GM19395 (cell line): Measurements from ENCODE around the gene MAPKAPK2.

ENCODE experiments used
- ATAC-seq: cut with Tn5 transposase; IDR thresholded peaks from one replicate; pipeline ENCODE4 v1.9.1; 2021; ENCODE audit warnings: mild to moderate bottlenecking, moderate library complexity; ENCODE audit not compliant: unreplicated experiment

MAPKAPK2 gene

DNA sequence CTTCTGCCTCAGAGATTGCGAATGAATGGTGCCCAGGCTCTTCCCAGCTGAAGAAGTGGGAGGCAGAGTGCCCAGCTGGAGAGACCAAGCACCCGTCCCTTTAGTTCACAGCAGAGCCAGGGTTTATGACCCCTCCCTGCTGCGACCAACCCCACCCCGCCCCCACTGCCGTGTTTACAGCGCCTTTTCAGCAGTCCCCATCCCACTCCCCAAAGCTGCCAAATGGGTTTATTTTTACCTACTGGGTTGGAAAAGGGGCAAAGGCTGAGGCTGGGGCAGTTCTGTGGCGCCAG, 25.8 kb upstream of the MAPKAPK2 start:
- ATAC-seq = no peak

DNA sequence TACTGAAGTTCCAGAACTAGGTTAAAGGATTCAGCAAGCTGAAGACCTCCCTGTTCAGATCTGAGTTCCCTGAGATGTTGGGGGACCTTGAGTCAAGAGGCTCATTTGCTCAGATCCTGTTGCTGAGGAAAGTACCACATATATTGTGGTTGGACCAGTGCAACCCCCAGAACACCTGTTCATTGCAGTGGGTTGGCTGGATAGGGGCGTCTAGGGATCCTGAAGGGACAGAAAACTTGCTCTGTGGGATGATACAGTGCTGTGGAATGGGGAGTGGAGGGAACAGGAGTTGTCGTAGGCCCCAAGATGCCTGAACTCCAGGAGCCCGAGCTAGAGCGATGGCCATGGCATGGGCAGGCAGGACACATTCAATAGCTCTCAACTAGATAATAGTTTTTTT, 24.6 kb upstream of the MAPKAPK2 start:
- no peak for ATAC-seq

DNA sequence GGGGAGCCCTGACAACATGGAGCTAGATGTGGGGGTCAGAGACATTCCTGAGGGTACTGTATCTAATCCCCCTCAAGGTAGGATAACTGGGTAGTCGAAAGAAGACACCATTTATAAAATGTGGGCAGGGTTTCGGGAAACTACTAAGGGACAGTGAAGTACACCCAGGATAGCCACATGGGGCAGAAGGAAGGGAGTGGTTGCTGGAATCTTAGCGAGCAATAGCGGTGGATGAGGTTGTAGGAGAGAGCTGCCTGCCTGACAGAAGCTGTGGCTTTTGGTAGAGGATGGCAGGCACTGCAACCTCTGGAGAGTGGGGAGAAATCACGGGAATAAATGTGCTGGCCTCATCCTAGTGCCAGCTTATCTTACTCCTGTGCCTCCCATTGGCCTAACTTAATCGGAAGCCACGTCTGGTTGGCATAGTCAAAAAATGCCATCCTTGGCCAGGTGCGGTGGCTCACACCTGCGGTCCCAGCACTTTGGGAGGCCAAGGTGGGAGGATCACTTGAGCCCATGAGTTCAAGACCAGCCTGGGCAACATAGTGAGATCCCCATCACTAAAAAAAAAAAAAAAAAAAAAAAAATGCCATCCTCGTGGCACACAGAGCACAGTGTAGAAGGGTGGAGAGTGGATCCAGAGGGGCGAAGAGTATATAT, 23.4 kb upstream of the MAPKAPK2 start:
- ATAC-seq = no peak

DNA sequence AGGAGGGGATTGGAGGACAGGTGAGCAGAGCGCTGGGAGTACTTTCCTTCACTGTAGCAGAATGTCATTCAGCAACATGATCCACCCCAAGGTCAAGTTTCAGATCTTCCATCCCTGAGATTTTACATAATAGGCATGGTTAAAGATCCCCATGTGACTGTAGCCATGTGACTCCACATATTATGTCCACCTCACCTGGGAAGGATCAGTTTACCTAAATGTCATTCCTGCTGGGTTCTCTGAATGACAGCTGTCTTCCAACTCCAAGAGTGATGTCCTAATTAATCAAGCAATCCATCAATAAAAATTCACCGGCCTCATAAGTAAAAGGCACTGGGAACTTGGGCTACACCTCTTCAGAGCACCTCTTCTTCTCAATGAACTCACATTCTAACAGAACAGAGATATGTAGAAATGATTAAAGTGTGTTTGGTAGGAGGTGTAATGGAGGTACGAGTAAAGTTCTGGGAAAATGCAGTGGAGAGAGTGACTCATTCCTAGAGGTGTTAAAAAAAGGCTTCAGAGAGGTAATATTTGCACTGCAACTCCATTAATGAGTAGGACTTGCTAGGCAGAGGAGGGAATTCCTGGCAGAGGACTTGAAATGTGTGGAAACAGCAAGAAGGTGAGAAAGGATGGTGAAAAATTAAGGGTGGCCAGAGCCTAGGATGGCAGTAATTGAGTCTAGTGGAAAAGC, 22.2 kb upstream of the MAPKAPK2 start:
- ATAC-seq = no peak

DNA sequence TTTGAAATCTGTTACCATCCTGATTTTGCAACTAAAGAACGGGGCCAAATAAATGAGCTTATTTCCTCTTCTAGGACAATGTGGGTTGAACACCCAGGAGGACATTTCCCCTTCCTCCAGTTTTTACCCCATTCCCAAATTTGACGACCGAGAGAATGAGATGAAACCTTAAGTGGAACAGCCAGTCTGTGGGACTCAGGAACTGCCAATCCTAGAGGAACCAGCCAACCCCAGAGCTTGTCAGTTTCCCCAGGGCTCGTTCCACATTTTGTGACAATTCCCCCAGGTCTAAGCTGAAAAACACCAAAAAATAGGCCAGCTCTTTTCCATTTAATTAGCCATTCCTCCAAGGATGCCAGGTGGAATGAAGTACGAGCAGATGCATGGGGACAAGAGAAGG, 21.3 kb upstream of the MAPKAPK2 start:
- ATAC-seq = no peak

DNA sequence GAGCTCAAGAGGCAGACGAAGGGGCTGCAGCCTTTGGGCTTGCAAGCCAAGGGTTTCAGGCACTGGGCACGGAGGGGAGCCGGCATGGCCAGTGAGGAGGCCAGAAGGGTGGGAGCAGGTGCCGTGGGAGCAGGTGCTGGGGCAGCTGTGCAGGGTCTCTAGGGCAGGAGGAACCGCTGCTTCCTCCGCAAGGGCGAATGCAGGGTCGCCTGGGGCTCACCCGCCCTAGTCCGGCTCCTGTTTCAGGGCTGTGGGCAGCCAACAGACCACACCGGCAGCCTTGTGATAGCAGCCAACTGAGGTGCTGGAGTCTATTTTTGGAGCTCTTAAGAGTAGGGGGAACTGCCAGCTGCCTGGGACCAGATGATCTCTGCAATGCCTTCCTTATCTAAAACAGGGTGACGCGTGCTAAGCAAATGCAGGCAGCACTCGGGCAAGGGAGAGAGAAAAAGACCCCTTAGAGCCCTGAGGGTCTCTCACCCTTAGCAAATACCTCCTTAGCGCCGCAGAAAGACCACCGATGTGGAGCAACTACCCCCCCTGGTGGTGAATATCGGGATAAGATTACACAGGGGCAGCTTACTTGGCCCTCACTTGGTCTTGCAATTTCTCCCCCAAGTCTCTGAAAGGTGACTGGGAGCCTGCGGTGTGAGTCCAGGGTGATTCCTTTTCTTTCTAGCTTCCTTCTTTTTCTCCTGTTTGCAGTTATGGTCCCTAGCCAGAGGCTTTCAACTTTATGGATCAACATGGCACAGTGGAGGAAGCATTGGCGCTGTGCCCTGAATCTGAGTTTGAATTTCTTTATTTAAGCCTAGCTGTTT, 20.7 kb upstream of the MAPKAPK2 start:
- peak; percentile 76 for ATAC-seq

DNA sequence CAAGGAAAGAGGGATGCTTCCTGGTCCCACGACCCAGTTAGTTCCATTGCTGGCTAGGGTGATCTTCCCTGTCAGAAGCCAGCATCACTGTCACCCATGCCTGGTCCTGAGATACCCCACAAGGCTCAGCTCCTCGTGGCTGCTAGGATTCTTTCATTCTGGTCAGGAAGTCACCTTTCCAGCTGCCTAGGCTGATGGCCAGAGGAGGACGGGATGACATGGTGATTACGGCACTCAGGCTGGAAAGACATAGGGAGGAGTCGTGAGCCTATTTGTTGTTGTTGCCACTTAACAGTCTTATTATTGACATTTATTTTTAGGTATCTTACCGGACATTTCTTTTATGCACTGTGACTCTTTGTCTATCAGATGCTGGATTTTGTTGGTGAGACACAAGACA, 20.0 kb upstream of the MAPKAPK2 start:
- no peak for ATAC-seq

DNA sequence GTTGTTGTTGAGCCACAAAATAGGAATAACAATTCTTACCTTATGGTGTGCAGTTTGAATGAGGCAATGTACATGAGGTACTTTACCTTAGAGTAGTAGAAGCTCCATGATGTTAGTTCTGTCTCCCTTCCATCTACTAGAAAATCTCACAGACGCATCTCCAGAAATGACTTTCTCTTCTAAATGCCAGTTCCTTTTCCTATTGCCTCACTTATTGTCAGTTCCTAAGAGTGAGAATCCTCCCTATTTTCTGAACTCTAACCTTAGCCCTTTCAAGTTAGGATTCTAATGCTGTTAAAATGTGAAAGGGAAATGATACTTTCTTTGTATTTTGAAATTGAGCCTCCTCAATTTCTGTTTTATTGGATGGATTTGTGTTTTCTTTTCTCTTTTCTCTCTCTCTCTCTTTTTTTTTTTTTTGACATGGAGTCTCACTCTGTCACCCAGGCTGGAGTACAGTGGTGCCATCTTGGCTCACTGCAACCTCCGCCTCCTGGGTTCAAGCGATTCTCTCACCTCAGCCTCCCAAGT, 18.6 kb upstream of the MAPKAPK2 start:
- ATAC-seq = no peak

DNA sequence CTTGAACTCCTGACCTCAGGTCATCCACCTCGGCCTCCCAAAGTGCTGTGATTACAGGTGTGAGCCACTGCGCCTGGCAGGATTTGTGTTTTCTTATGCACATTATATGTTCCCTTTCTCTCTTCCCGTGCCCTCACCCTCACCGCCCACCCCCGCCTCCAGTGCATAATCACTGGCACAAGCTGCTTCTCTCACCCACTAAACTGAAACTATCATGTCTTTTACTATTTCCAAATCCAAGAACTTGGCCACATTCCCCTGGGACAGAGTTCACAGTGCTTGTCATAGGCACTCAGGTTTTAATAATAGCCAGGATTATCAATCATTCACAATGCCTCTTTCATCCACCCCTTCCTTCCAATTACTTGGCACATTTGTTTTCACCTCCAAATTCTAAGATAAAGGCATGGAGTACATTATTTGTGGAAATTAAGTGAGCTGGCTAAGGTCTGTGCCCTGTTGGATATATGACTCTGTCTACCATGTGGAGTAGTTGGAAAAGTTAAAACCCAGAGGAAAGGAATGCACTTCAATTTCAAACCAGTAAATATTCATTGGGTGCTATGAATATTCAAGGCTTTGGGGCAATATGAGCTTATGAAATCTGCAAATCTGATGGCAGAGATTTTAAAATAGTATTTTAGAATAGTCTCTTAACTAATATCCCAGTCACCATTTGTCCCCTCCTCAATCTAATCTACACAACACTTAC, 17.6 kb upstream of the MAPKAPK2 start:
- ATAC-seq = no peak

DNA sequence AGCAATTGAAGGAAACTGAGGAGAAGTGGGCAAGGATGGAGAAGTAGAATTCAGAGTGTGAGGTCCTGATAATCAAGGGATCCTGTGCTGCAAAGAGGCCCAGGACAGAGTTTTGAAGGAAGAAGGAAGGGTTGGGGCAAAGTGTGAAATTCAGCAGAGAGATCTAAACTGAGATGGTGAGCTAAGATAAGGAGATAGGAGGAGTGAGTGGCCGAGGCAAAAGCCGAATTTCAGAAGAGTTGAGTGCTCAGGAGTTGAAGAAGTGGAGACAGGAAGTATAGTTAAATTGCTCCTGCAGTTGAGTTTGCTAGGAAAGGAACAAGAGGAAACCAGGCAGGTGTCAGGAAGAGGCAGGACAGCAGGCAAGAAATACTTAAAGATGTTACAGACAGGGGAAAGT, 16.4 kb upstream of the MAPKAPK2 start:
- no peak for ATAC-seq

DNA sequence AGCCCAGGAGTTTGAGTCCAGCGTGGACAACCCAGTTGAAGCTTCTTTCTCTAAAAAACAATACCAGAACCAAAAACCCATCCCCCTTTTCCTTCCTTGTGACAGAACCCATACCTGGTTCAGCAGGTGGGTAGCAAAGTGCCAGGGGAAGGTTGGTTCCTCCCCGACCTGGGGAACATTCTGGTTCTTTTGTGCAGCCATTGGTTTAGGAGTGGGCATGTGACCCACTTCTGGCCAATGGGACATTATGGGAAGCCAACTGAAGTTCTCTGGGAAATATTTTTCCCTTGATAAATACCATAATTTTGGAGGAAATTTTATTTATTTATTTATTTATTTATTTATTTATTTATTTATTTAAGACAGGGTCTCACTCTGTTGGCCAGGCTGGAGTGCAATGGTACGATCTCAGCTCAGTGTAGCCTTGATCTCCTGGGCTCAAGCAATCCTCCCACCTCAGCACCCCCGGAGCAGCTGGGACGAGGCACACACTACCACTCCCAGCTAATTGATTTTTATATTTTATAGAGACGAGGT, 15.8 kb upstream of the MAPKAPK2 start:
- no peak for ATAC-seq

DNA sequence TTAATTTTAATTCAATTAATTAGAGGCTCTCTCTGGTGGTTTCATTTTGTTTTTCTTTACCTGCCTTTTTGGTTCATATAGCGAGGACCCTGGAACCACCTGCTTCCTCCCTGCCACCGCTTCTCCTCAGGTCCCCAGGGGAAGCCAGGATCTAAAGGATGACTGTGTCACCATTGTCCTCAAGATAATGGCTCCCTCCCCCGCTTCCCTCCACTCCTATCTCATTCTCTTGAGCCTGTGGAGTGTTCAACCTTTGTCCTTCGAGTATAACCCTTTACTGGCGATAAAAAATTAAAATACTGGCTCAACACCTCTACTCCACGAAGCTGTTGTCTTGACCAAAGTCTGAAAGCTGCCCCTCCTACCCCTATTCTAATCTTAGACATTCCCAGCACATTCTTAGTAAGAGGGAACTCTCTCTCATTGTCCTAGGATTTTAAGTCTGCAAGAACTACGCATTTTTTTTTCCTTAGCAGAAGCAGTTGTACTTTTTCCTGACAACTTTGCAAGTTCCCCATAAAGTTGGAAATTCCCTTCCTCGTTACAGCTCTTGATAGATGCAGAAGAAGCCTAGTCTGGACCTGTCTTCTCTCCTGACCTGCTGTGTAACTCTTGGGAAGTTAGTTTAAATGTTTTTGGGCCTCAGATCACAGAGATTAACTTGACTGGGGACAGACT, 12.6 kb upstream of the MAPKAPK2 start:
- ATAC-seq = no peak

DNA sequence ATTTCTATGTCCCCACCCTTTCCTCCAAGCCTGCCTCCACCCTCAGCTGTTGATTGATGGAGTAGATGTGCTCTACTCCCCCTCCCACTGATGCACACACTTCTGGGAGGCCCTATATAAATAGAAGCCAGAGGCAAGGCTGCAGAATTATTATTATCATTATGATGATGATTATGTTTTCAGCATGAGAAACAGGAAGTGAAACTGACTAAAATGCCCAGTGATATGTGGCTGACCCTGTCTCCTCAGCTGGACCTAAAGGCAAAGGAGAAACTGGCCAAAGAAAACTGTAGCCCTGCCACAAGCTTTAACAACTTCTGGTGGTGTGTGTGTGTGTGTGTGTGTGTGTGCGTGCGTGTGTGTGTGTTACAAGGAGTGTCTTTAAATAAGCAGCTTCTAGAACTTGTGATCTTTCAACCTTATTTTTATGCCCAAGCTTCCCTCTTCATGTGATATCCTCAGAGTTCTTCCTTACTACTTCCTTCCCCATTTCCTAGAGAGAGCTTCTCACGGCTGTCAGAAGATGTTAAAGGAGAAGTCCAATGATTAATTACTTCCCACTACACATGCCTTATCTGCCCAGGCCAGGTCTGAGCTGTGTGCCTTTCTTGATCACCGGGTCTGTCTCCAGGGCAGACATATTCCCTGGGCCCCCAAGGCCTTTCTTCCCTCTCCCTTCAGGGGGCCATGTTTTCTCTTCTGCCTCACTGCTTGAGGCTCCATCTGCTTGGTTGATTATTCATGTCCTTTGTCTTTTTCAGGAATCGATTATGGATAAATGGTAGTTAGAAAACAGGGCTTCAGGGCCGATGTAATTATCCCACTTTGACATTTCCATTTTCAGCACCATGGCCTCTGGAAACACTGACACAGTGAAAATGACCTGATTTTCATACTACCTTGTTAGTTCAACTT, 11.6 kb upstream of the MAPKAPK2 start:
- no peak for ATAC-seq

DNA sequence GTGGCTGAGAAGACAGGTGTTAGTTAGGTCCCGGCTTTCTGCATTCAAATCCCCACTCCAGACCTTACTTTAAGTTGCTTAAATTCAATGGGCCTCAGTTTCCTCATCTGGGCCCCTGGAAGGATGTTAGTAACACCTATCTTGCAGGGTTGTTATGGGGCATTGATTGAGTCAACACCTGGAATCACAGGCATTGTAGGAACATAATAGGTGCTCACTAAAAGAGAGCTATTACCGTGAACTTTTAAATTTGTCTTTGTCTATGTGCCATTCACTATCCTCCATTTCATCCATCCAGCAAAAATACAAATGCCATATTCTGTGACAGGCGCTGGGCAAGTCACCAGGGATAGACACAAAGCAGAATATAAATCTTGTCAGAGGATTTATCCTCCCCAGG, 10.5 kb upstream of the MAPKAPK2 start:
- no peak for ATAC-seq

DNA sequence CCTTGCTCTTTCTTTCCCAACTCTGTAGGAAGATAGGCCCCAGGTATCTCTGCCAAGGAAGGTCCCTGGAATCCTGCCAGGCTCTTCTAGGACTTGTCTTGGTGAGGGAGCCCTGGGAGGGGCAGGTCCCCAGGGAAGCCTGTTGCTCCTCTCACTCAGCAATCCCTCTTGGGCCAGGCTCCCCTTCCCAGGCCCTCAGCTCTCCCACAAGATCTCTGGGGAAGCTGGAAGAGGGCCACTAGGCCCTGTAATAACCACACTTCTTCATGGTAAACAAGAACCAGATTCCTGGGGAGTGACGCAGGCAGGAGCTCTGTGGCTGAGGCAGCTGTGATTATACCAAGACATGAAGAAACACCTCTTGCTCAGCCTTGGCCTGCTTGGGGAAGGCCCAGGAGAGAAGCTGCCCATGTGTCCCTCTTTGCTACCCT, 9.9 kb upstream of the MAPKAPK2 start:
- ATAC-seq = no peak

DNA sequence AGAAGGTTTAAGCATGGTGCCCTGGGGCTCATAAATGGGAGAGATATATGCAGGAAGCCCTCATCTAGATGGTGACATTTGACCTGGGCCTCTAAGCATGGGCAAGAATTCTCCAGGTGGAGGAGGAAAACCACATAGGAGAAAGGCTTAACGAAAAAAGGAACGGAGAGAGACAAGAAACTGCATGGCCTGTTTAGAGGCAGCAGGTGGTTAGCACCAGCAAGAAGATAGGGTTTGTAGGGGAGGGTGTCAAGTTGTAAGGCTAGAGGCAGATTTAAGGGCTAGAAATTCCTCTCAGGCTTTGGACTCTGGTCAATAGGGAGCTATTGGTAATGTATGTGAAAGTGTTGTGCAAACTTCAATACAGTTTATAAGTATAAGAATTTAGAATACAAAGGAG, 8.2 kb upstream of the MAPKAPK2 start:
- ATAC-seq = no peak

DNA sequence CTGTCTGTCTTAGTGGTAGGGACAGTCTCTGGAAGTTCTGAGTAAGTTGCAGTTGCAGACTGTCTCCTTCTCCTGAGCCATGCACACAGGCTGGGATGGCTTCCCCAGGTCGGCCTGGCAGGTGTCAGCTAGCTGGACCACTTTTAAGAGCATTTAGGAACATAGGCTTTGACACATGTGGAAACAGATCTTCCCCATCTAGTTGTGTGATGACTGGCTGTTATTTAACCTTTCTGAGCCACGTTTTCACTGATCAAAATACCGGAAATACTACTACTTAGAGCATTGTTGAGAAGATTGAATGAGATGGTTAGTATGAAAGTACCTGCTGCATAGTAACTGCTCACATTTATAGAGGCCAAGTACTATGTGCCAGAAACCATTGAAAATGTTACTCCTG, 6.2 kb upstream of the MAPKAPK2 start:
- ATAC-seq = peak; percentile 45

DNA sequence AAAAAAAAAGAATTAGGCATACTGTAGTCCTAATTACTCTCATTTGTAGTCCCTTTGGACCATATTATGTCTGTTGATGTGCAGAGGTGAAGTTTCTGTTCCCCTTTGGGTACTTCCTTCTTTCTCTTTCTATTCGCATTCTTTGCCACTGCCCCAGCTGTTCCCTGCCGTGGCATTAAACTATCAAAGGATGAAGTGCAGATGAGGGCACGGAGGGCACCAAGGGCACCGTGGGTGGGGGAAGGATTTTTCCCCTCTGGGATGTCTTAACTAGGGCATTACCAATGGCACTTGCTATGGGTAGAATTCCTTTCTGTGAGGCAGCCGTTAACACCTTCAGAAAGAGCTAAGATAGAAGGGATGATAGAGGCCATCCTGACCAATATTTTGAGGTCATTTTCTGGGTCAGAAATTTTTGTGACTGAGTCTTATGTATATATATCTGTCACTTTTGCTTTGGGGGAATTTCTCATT, 4.9 kb upstream of the MAPKAPK2 start:
- peak; percentile 82 for ATAC-seq

DNA sequence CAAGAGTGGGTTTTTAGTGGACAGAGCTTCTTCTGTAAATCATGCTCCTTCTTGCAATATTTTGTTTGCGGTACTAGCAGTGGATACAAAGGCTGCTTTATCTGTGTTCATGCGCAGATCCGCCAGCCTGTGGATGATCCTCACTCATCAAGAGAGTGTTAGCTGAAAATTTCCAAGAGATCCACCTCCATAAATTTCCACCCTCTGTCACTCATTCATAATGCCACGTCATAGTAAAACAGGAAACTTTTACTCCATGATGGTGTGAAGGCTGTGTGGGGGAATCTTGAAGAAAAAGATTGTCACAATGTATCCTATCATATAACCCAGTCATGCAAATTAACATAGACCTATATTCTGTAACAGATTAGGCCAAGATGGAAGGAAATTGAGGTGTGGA, 4.4 kb upstream of the MAPKAPK2 start:
- ATAC-seq = no peak
